HG02938 (cell line): ENCODE results near the gene BCAS2.
"Not testable (repeated sequence)": the region's sequence is repeated elsewhere in the genome, so short reads cannot be mapped to it uniquely, and the experiment has no call there.

Experiments used
- ATAC-seq: cut with Tn5 transposase; IDR thresholded peaks from one replicate; pipeline ENCODE4 v1.9.1; 2021; ENCODE audit warnings: mild to moderate bottlenecking, moderate library complexity; ENCODE audit not compliant: unreplicated experiment

Gene BCAS2

GRCh38 chr1:114581335-114582287 is at the start of gene BCAS2:
BCAS2 (minus strand) TSS chr1:114581615; CDS start chr1:114581591, 24 bp downstream.
- peak; percentile 99 for ATAC-seq

GRCh38 chr1:114627107-114627506 is 45.7 kb upstream of the BCAS2 start:
- no peak for ATAC-seq

DNA sequence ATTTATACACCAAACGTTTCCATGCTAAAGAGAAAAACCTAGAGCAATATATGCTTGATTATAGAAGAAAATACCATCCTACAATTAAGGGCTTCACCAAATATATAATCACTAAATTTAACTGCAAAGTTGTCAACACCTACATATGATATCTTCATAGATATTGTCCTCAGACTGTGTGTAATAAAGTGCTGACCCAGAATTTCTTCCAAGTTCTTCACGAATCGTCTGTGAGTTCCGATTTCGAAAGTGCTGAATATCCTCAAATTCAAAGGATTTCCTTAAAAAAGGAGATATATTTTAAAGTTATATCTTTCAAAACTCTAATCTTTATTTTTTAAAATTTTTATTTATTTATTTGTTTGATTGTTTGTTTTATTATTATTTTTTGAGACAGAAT is 41.9 kb upstream of the BCAS2 start:
- ATAC-seq = no peak

DNA sequence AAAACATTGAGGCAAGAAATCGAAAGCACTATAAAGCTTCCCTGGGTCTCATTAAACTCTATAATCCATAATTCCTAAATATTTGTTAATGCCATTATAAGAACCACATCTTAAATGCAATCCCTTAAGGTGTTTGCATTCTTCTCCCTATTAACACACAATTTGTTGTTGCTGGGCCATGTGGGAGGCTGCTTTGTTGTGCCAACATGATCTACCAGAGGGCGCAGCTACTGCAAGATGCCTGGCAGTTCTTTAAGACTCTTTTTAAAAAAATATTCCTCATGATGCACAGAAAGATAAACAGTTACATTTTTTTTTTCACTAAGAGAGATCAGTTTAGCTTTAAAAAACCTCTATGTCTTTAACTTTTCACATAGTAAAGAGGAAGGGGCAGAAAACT is 39.0 kb upstream of the BCAS2 start:
- ATAC-seq = no peak

DNA sequence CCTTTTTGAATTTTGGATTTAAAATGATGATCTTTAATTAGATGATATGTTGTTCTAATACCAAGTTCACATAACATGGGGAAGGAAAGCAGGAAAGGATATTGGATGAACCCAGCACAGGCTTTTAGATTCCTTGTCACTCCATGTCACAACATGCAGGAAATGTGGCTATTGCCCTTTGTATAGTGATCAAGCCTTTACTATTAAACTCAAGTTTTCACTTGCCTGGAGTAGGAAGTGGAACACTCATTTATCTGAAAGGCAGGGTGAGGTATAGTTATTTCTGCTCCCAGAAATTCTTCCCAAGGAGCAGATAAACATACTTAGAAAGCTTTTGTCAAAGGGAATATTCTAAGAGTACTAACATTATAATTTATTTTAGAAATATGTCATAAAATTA is 37.2 kb upstream of the BCAS2 start:
- no peak for ATAC-seq

GRCh38 chr1:114610546-114611245 is 29.3 kb upstream of the BCAS2 start:
- no peak for ATAC-seq

DNA sequence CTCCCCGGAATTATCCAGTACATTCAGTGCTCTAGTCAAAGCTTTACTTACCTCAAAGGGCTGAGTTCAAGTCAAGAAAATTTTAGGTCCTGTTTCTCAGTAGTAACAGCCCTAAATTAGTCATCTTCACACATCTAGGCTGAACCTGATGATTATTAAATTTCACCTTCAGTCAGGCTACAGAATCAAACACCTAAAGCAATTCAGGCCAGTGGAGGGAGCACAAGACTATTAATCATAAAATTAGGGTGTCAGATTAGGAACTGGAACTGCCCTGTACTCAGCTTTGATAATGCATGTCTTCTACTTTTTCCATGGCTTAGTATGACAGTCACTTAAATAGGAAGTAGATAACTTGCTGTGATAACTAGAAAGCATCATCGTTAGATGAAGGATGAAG is 28.4 kb upstream of the BCAS2 start:
- ATAC-seq = no peak

- ATAC-seq = no peak
Measured at GRCh38 chr1:114609026-114609425, 27.6 kb upstream of the BCAS2 start.

GRCh38 chr1:114607223-114607622 is 25.8 kb upstream of the BCAS2 start:
- no peak for ATAC-seq

GRCh38 chr1:114597949-114598348 is 16.5 kb upstream of the BCAS2 start:
- no peak for ATAC-seq

DNA sequence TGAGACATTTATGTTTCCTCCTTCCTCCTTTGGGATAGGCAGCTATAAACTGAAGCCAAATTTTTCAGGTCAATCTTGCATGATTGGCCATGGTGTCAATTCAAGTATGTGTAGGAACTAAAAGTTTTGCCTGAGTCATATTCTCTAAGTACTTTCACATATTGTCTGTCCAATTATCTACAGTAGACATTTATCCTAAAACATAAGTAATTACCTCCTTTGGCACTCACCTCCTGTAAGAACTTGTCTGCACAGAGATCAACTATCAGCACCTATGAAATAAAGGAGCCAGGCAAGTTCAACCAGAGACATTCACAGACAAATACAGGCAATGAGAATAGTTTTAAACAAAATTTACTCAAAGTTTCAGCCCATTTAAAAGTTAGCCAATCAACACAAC is 14.2 kb upstream of the BCAS2 start:
- ATAC-seq = no peak

DNA sequence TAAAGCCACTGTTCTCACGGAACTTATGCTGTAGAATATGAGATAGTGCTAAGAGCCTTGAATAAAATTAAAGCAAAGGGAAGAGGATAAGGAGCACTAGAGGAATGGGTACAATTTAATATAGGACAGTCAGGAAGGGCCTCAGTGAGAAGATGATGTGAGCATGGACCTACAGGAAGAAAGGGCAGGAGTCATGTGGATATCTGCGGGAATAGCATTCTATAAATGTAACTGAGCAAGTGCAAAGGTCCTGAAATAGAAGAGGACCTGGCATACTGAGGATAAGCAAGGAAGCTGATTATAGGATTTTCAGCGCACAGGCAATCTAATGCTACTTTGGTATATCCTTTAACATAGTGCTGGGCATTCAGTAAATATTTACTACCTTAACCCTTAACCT is 12.6 kb upstream of the BCAS2 start:
- ATAC-seq = no peak

DNA sequence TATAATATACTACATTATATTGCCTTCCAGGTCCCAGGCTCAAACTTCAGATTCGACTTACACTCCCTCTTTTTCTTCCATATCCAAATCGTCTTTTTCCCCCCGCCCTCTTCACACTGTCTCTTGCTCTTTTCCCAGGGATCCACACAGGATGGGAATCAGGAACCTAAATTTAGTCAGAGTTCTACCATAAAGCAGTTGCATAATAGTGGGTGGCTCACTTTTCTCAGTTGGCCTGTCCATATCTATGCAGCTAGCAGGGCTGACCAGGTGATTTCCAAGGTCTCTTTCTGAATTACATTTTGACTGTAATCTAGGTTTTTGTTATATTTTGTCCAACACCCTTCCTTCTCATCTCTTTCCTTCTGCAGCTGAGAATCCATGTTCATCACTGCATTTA is 7.7 kb upstream of the BCAS2 start:
- no peak for ATAC-seq

- ATAC-seq = no peak
Measured at GRCh38 chr1:114588196-114588689, 6.8 kb upstream of the BCAS2 start.

DNA sequence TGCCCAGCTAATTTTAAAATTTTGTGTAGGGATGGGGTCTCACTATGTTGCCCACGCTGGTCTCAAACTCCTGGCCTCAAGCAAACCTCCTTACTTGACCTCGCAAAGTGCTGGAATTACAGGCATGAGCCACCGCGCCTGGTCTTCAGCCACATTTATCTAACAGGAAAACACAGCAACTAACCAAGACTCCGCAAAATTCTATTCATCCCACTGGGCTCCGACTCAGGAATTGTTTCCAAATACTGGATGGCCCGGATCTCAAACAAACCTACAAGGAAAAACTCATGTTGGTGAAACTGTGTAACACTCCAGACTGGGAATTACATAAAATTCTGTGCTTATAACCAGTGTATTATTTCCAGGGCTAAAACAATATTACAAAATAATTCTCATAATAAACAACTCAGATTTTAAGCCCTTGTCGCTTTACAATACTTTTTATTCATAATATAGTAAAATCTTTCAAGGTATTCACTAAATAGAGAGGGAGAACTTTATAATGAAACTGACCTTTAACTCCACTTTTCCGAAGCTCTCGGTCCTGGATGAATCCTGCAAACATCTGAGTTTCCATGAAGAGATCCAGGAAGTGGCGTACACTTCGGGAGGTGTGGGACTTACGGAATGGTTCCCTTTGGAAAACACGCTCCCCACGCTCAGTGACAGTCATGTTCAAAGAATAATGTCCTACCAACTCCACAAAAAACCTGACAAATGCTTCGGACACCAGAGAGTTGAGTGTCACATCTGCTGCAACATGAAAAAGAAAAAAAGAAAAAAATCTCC is 6.0 kb upstream of the BCAS2 start:
- no peak for ATAC-seq

DNA sequence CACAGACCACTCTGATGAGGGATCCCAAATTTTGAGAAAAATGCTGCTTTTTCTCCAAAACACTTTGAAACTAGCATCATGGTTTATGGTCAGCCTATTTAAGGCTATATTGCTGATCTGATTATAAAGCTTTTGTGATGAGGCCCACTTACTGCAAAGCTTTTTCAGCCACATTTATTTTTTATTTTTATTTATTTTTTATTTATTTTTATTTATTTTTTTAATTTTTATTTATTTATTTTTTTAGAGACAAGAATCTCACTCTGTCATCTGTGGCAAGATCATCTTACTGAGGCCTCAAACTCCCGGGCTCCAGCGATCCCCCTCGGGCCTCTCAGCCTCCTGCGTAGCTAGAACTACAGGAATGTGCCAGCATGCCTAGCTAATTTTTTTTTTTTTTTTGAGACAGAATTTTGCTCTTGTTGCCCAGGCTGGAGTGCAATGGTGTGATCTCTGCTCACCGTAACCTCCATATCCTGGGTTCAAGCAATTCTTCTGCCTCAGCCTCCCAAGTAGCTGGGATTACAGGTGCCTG is 5.2 kb upstream of the BCAS2 start:
- ATAC-seq = no peak

DNA sequence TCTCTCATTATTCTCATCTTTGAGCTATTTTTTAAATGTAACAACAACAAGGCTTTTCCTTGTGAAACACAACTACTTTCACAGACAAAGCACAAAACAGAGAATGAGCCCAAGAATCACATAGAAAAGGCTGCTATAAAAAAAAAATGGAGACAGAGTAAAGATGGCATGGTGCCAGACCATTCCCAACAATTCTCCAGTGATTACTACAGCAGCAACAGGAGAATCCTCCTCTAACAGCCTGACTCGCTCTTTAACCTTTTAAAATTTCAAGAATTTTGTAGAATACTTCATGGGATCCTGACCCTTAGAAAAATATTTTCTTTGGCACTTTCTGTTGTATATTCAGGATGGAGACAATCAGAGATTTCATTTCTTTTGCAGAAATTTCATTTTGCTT is 3.8 kb upstream of the BCAS2 start:
- ATAC-seq = no peak

DNA sequence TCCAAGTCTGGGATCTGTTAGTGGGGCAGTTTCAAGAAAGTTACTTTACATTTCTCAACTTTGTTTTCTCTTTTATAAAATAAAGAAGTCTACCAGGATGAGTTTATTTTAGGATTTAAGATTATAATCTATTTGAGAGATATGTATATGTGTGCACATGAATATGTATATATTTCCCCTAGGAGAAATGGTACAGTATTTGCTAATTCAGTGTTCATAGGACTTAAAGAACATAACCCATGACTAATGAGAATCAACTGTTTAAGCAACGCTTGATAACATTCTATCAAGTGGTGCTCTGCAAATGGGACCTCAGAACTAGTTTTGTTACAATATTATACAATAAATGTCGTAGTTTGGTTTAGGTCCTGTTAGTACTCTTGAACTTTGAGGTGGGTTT is 7.0 kb downstream of the BCAS2 start:
- no peak for ATAC-seq

DNA sequence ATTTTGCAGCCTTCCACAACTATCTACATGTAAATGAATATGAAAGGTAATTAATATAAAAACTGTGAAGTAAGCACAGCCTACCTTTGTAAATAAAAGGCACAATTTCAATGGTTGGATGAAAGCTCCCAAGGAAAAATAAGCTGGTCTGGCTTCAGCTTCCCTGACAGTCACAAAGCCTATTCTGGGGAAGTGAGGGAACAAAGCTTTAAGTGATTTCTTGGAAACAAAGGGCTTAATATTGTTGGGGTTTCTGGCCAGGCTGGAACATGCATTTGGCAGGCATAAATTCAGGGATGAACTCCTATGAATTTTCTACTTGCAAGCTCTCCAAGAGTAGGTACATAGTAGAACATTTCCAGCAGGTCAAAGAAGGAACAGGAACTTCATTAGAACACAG is 17.3 kb downstream of the BCAS2 start:
- ATAC-seq = no peak

GRCh38 chr1:114562978-114563510 is 18.4 kb downstream of the BCAS2 start:
- ATAC-seq = not testable (repeated sequence)

- peak; percentile 52 for ATAC-seq
Measured at GRCh38 chr1:114561333-114561732, 20.1 kb downstream of the BCAS2 start.
